ENCODE measurements around the gene CT47C1. TPM values are rescaled to one million over a fixed set of nuclear protein-coding genes. Genes with fewer than 3 reads are reported as not detected.

CT47C1 gene
- total and polyA plus RNA-seq, 2 donors (not counting 1 experiment from before 2014, with no cell fraction given): not detected

- TF ChIP-seq, protein P1, sequence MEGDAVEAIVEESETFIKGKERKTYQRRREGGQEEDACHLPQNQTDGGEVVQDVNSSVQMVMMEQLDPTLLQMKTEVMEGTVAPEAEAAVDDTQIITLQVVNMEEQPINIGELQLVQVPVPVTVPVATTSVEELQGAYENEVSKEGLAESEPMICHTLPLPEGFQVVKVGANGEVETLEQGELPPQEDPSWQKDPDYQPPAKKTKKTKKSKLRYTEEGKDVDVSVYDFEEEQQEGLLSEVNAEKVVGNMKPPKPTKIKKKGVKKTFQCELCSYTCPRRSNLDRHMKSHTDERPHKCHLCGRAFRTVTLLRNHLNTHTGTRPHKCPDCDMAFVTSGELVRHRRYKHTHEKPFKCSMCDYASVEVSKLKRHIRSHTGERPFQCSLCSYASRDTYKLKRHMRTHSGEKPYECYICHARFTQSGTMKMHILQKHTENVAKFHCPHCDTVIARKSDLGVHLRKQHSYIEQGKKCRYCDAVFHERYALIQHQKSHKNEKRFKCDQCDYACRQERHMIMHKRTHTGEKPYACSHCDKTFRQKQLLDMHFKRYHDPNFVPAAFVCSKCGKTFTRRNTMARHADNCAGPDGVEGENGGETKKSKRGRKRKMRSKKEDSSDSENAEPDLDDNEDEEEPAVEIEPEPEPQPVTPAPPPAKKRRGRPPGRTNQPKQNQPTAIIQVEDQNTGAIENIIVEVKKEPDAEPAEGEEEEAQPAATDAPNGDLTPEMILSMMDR (IDR thresholded peaks at IDR 0.05): peak; percentile 74
- TF ChIP-seq EZH2 (IDR thresholded peaks at IDR 0.05; ENCODE audit: borderline replicate concordance, insufficient read depth, low read depth, low read length, poor library complexity, severe bottlenecking): no peak
- no peak overlapping the region for H3K9ac ChIP-seq (ENCODE audit: low read length)
- WGBS (ENCODE audit: insufficient coverage): no CpG with 5 or more reads among the region's 6 CpGs
- peaks cover 0 to 2% (median 0%) of the 10 kb centered on the region in 4 experiments for H3K27me3 ChIP-seq (replicated peaks in 1 of 4; ENCODE audit: control extremely low read depth in 1 of 4, control insufficient read depth in 3 of 4, insufficient read depth in 4 of 4, low read length in 3 of 4)
- no peaks in the 10 kb centered on the region for H3K9me3 Mint-ChIP-seq (ENCODE audit: insufficient read depth)
- H2AFZ ChIP-seq (ENCODE audit: insufficient read depth, low read depth, low read length, poor library complexity, severe bottlenecking): no peak overlapping the region
- H3K27me3 Mint-ChIP-seq: peaks cover 8% of the 10 kb centered on the region
- DNase-seq (peak; percentile 59), ATAC-seq (ENCODE audit: low read depth) (peak; percentile 69)
- CTCF ChIA-PET: interaction anchor here (0.7 to 3.3 kb wide), 8 partner anchors 12 to 271 kb away, joined by 3 to 17 read pairs (median 4); no protein-coding TSS in a partner anchor
- no peaks in the 10 kb centered on the region for H3K4me1 Mint-ChIP-seq
- no peak overlapping the region for H3K27ac ChIP-seq (ENCODE audit: low read length in 2 of 2)
- POLR2A ChIA-PET: no interaction called here
- no peak overlapping the region for H3K4me3 Mint-ChIP-seq
- H3K4me3 ChIP-seq (ENCODE audit: control extremely low read depth in 1 of 5, extremely low read depth in 1 of 5, insufficient read depth in 1 of 5, low read depth in 2 of 5, low read length in 4 of 5): no peak overlapping the region
- no peak overlapping the region for H3K4me2 ChIP-seq (replicated peaks; ENCODE audit: low read depth, low read length, poor library complexity, severe bottlenecking)
- H3K27ac Mint-ChIP-seq: no peak overlapping the region
- no peaks in the 10 kb centered on the region for H3K9me3 ChIP-seq (ENCODE audit: control extremely low read depth in 1 of 3, control insufficient read depth in 2 of 3, insufficient read depth in 1 of 3, low read length in 2 of 3)
- intact Hi-C loops (cut with micrococcal nuclease): loop anchor here (1.0 to 5.0 kb wide), 2 partner anchors 147 to 393 kb away; no protein-coding TSS in a partner anchor
- H3K4me1 ChIP-seq (ENCODE audit: control insufficient read depth in 2 of 2, insufficient read depth in 2 of 2, low read length in 2 of 2): no peaks in the 10 kb centered on the region
- H3K36me3 ChIP-seq (replicated peaks in 1 of 2; ENCODE audit: control extremely low read depth in 1 of 2, control insufficient read depth in 1 of 2, extremely low read depth in 1 of 2, insufficient read depth in 2 of 2, low read length in 1 of 2): no peaks in the 10 kb centered on the region
- no peaks in the 10 kb centered on the region for H3K79me2 ChIP-seq (ENCODE audit: control insufficient read depth, insufficient read depth, low read length)
- no peaks in the 10 kb centered on the region for H4K20me1 ChIP-seq (ENCODE audit: control insufficient read depth, insufficient read depth, low read length, poor library complexity, severe bottlenecking)
These were observed 46.1 kb downstream of the CT47C1 start for GRCh38 chrX:119118780-119119395.

GRCh38 chrX:119121341-119121740 is 48.5 kb downstream of the CT47C1 start:
- no peak overlapping the region for H3K9ac ChIP-seq (ENCODE audit: low read length)
- TF ChIP-seq, protein P1 (IDR thresholded peaks at IDR 0.05): no peak
- TF ChIP-seq EZH2 (IDR thresholded peaks at IDR 0.05; ENCODE audit: borderline replicate concordance, insufficient read depth, low read depth, low read length, poor library complexity, severe bottlenecking): no peak
- POLR2A ChIA-PET: no interaction called here
- H3K27ac ChIP-seq (ENCODE audit: low read length in 2 of 2): no peak overlapping the region
- peaks cover 9% of the 10 kb centered on the region for H3K27me3 Mint-ChIP-seq
- H3K4me3 Mint-ChIP-seq: no peak overlapping the region
- no peak overlapping the region for H3K4me2 ChIP-seq (replicated peaks; ENCODE audit: low read depth, low read length, poor library complexity, severe bottlenecking)
- no peak for ATAC-seq (ENCODE audit: low read depth)
- no peak overlapping the region for H3K4me3 ChIP-seq (ENCODE audit: control extremely low read depth in 1 of 5, extremely low read depth in 1 of 5, insufficient read depth in 1 of 5, low read depth in 2 of 5, low read length in 4 of 5)
- no peaks in the 10 kb centered on the region for H3K4me1 ChIP-seq (ENCODE audit: control insufficient read depth in 2 of 2, insufficient read depth in 2 of 2, low read length in 2 of 2)
- H3K27me3 ChIP-seq (replicated peaks in 1 of 4; ENCODE audit: control extremely low read depth in 1 of 4, control insufficient read depth in 3 of 4, insufficient read depth in 4 of 4, low read length in 3 of 4): peaks cover 0 to 2% (median 0%) of the 10 kb centered on the region in 4 experiments
- no peaks in the 10 kb centered on the region for H4K20me1 ChIP-seq (ENCODE audit: control insufficient read depth, insufficient read depth, low read length, poor library complexity, severe bottlenecking)
- no peaks in the 10 kb centered on the region for H3K9me3 Mint-ChIP-seq (ENCODE audit: insufficient read depth)
- H3K9me3 ChIP-seq (ENCODE audit: control extremely low read depth in 1 of 3, control insufficient read depth in 2 of 3, insufficient read depth in 1 of 3, low read length in 2 of 3): no peaks in the 10 kb centered on the region
- intact Hi-C loops (cut with micrococcal nuclease): no loop called here
- no peaks in the 10 kb centered on the region for H3K79me2 ChIP-seq (ENCODE audit: control insufficient read depth, insufficient read depth, low read length)
- H2AFZ ChIP-seq (ENCODE audit: insufficient read depth, low read depth, low read length, poor library complexity, severe bottlenecking): no peak overlapping the region
- no CpG with 5 or more reads among the region's 1 CpG for WGBS (ENCODE audit: insufficient coverage)
- no peak overlapping the region for H3K27ac Mint-ChIP-seq
- no peaks in the 10 kb centered on the region for H3K4me1 Mint-ChIP-seq
- CTCF ChIA-PET: interaction anchor here (1.1 kb wide), 1 partner anchor 274 kb away, joined by 3 read pairs; no protein-coding TSS in a partner anchor
- H3K36me3 ChIP-seq (replicated peaks in 1 of 2; ENCODE audit: control extremely low read depth in 1 of 2, control insufficient read depth in 1 of 2, extremely low read depth in 1 of 2, insufficient read depth in 2 of 2, low read length in 1 of 2): no peaks in the 10 kb centered on the region
- DNase-seq: no peak

Measured in B cell (primary cell).